GM18511 (cell line): ENCODE results near the gene CTTN.
A peak's percentile ranks its signal among the peaks of the same experiment; 100 is the strongest.
"Not testable (repeated sequence)": the region's sequence is repeated elsewhere in the genome, so short reads cannot be mapped to it uniquely, and the experiment has no call there.

Source experiments
- ATAC-seq: cut with Tn5 transposase; IDR thresholded peaks from one replicate; pipeline ENCODE4 v1.9.1; 2021; ENCODE audit warnings: mild to moderate bottlenecking, moderate library complexity; ENCODE audit not compliant: unreplicated experiment

Gene CTTN

GRCh38 chr11:70381350-70381749 is 17.0 kb upstream of the CTTN start:
- ATAC-seq, result no peak

- ATAC-seq, result no peak
Observed at GRCh38 chr11:70381872-70382861, 16.2 kb upstream of the CTTN start.

- ATAC-seq, result no peak
Observed at GRCh38 chr11:70383664-70384565, 14.4 kb upstream of the CTTN start.

GRCh38 chr11:70384566-70385152 is 13.7 kb upstream of the CTTN start:
- ATAC-seq, result no peak

- ATAC-seq, result no peak
Observed at GRCh38 chr11:70387564-70387963, 10.8 kb upstream of the CTTN start.

GRCh38 chr11:70389201-70389600 is 9.1 kb upstream of the CTTN start:
- ATAC-seq, result no peak

- not testable (repeated sequence) for ATAC-seq
Observed at GRCh38 chr11:70390882-70391281, 7.4 kb upstream of the CTTN start.

GRCh38 chr11:70394211-70394950 is 3.9 kb upstream of the CTTN start:
- no peak for ATAC-seq

- peak; percentile 23 for ATAC-seq
Observed at GRCh38 chr11:70397336-70397982, 870 bp upstream of the CTTN start.

- ATAC-seq, result no peak
Observed at GRCh38 chr11:70398834-70399680, 728 bp downstream of the CTTN start.

- ATAC-seq, result no peak
Observed at GRCh38 chr11:70399681-70400112, 1.4 kb downstream of the CTTN start.

GRCh38 chr11:70400643-70401042 is 2.3 kb downstream of the CTTN start:
- ATAC-seq, result no peak

GRCh38 chr11:70402016-70402415 is 3.7 kb downstream of the CTTN start:
- no peak for ATAC-seq

- no peak for ATAC-seq
Observed at GRCh38 chr11:70402685-70403084, 4.4 kb downstream of the CTTN start.

- ATAC-seq, result no peak
Observed at GRCh38 chr11:70404244-70404643, 5.9 kb downstream of the CTTN start.

GRCh38 chr11:70405679-70406395 is 7.5 kb downstream of the CTTN start:
- ATAC-seq, result no peak

- no peak for ATAC-seq
Observed at GRCh38 chr11:70407121-70407520, 8.8 kb downstream of the CTTN start.

- no peak for ATAC-seq
Observed at GRCh38 chr11:70407814-70408213, 9.5 kb downstream of the CTTN start.
